Testis (tissue), 2 donors: ENCODE measurements around the gene SNED1.

Experiments used
- CTCF ChIP-seq, 3 experiments: fragments of 450-650 bp in 2 of 3; fragments of 200-600 bp in 1 of 3; sonication (generic) in 1 of 3; IDR thresholded peaks; one replicate each; pipeline ENCODE4 v1.5.1; 2016 to 2019; ENCODE audit warnings: antibody characterized with exemption in 3 of 3, mild to moderate bottlenecking in 2 of 3, moderate library complexity in 1 of 3
- POLR2A ChIP-seq: fragments of 450-650 bp; IDR thresholded peaks from one replicate; pipeline ENCODE4 v1.6.1; 2017; ENCODE audit warnings: antibody characterized with exemption, mild to moderate bottlenecking, moderate library complexity

GRCh38 chr2:241040081-241040803, 41.8 kb downstream of the SNED1 start:
- no peak for TF ChIP-seq POLR2A
- no peak for TF ChIP-seq CTCF (IDR thresholded peaks at IDR 0.05)
